HG03439 (cell line): Measurements from ENCODE around the gene SMARCD3.

Experiments
- ATAC-seq: cut with Tn5 transposase; IDR thresholded peaks from one replicate; pipeline ENCODE4 v1.9.1; 2021; ENCODE audit warnings: mild to moderate bottlenecking, moderate library complexity; ENCODE audit not compliant: unreplicated experiment

SMARCD3 gene

GRCh38 chr7:151189038-151189437, 59.5 kb downstream of the SMARCD3 start:
- no peak for ATAC-seq
